Endodermal cell (in vitro differentiated cells): Measurements from ENCODE around the gene RNF224. TPM values are rescaled to one million over a fixed set of nuclear protein-coding genes. Genes with fewer than 3 reads are reported as not detected.
A peak's percentile ranks its signal among the peaks of the same experiment; 100 is the strongest.

ENCODE experiments used
- DNase-seq: peaks from one replicate; pipeline ENCODE4 v3.0.0-alpha.2; 2017
- H3K27ac ChIP-seq: 2 replicates; pipeline ENCODE4 v1.5.1; 2013; ENCODE audit warnings: mild to moderate bottlenecking, low read depth, low read length, moderate library complexity
- H3K27me3 ChIP-seq: 2 replicates; pipeline ENCODE4 v1.6.1; 2013; ENCODE audit warnings: mild to moderate bottlenecking, low read length, moderate library complexity; ENCODE audit not compliant: insufficient read depth, control insufficient read depth, poor library complexity, severe bottlenecking
- H3K36me3 ChIP-seq: 2 replicates; pipeline ENCODE4 v1.7.0; 2013; ENCODE audit warnings: mild to moderate bottlenecking, low read length, moderate library complexity; ENCODE audit not compliant: control insufficient read depth, insufficient read depth
- H3K4me1 ChIP-seq: one replicate; pipeline ENCODE4 v1.7.0; 2013; ENCODE audit warnings: low read length; ENCODE audit not compliant: control insufficient read depth, insufficient read depth
- H3K4me3 ChIP-seq: 2 replicates; pipeline ENCODE4 v1.5.1; 2013; ENCODE audit warnings: mild to moderate bottlenecking, low read length, moderate library complexity
- H3K9ac ChIP-seq: 2 replicates; pipeline ENCODE4 v1.6.1; 2013; ENCODE audit warnings: mild to moderate bottlenecking, low read length, moderate library complexity; ENCODE audit not compliant: poor library complexity, severe bottlenecking; ENCODE audit errors: extremely low read depth
- H3K9me3 ChIP-seq: 2 replicates; pipeline ENCODE4 v1.6.1; 2013; ENCODE audit warnings: mild to moderate bottlenecking, low read length, moderate library complexity; ENCODE audit not compliant: control insufficient read depth
- H3K27ac Mint-ChIP-seq: 2 replicates; pipeline ENCODE4 v1.8.0; 2020; ENCODE audit warnings: mixed read lengths
- H3K27me3 Mint-ChIP-seq: 2 replicates; pipeline ENCODE4 v1.8.0; 2021; ENCODE audit warnings: mild to moderate bottlenecking, mixed read lengths; ENCODE audit not compliant: insufficient read depth
- H3K36me3 Mint-ChIP-seq: 2 replicates; pipeline ENCODE4 v1.8.0; 2020; ENCODE audit warnings: low read depth, mixed read lengths
- H3K4me1 Mint-ChIP-seq: 2 replicates; pipeline ENCODE4 v1.8.0; 2020; ENCODE audit warnings: mixed read lengths
- H3K4me3 Mint-ChIP-seq: 2 replicates; pipeline ENCODE4 v1.8.0; 2020; ENCODE audit warnings: mild to moderate bottlenecking, moderate library complexity, mixed read lengths
- H3K9me3 Mint-ChIP-seq: 2 replicates; pipeline ENCODE4 v1.8.0; 2020; ENCODE audit warnings: mild to moderate bottlenecking, mixed read lengths
- CTCF ChIP-seq: fragments of 200-600 bp; sonication (generic); conservative IDR thresholded peaks from 2 replicates; pipeline ENCODE4 v1.5.0; 2021; ENCODE audit warnings: antibody characterized with exemption, mild to moderate bottlenecking
- WGBS, 2 experiments: methylation state at CpG; one replicate each; pipeline versions ENCODE4 v1.1.5 to v1.1.7; 2013; ENCODE audit warnings: missing lambda C conversion rate in 2 of 2, mixed read lengths in 1 of 2; ENCODE audit not compliant: insufficient coverage in 1 of 2, insufficient read length in 1 of 2; 5-methylcytosine and 5-hydroxymethylcytosine counted together
- total RNA-seq, 2 donors: library from RNA; stranded (reverse); fragmentation: NEBNext Ultra II Directional in 1 of 2; extraction: Animal tissue kit (Norgen Biotek cat#: 25700) in 1 of 2; gene quantifications; 2 replicates in 1 of 2; 3 replicates in 1 of 2; pipeline ENCODE4 v1.2.1, GENCODE V29; 2021

RNF224 gene
- total RNA-seq, 2 donors from 2014 or later = 0.24 to 0.38 TPM

- no peak for TF ChIP-seq CTCF
- no peaks in the 10 kb centered on the region for H3K27me3 Mint-ChIP-seq
- H3K4me1 ChIP-seq = peaks cover 20% of the 10 kb centered on the region
- H3K9ac ChIP-seq = no peak overlapping the region
- H3K36me3 ChIP-seq = peaks cover 5% of the 10 kb centered on the region
- WGBS, 2 experiments = 89 to 91% methylated on average over 24 to 40 of the region's 40 CpGs
- no peak for DNase-seq
- no peak overlapping the region for H3K4me3 Mint-ChIP-seq
- H3K27me3 ChIP-seq = no peaks in the 10 kb centered on the region
- no peaks in the 10 kb centered on the region for H3K9me3 Mint-ChIP-seq
- no peak overlapping the region for H3K4me3 ChIP-seq
- H3K27ac ChIP-seq = no peak overlapping the region
- H3K36me3 Mint-ChIP-seq = no peaks in the 10 kb centered on the region
- no peaks in the 10 kb centered on the region for H3K9me3 ChIP-seq
- H3K27ac Mint-ChIP-seq = no peak overlapping the region
- H3K4me1 Mint-ChIP-seq = peaks cover 16% of the 10 kb centered on the region
These were observed 6.9 kb downstream of the RNF224 start for GRCh38 chr9:137234055-137234697.

- Histone ChIP-seq H3K4me3 (no peak overlapping the region), H3K4me1 (peaks cover 20% of the 10 kb centered on the region), H3K36me3 (peaks cover 5% of the 10 kb centered on the region), H3K9me3 (no peaks in the 10 kb centered on the region), H3K27ac (no peak overlapping the region), H3K9ac (no peak overlapping the region), H3K27me3 (no peaks in the 10 kb centered on the region)
- H3K27ac Mint-ChIP-seq = no peak overlapping the region
- WGBS, 2 experiments = 85 to 92% methylated on average over 13 to 17 of the region's 18 CpGs
- H3K36me3 Mint-ChIP-seq = no peaks in the 10 kb centered on the region
- no peaks in the 10 kb centered on the region for H3K9me3 Mint-ChIP-seq
- DNase-seq = no peak
- H3K4me1 Mint-ChIP-seq = peaks cover 16% of the 10 kb centered on the region
- H3K4me3 Mint-ChIP-seq = no peak overlapping the region
- TF ChIP-seq CTCF = no peak
- no peaks in the 10 kb centered on the region for H3K27me3 Mint-ChIP-seq
These were observed 7.6 kb downstream of the RNF224 start for GRCh38 chr9:137234758-137235423.

DNA sequence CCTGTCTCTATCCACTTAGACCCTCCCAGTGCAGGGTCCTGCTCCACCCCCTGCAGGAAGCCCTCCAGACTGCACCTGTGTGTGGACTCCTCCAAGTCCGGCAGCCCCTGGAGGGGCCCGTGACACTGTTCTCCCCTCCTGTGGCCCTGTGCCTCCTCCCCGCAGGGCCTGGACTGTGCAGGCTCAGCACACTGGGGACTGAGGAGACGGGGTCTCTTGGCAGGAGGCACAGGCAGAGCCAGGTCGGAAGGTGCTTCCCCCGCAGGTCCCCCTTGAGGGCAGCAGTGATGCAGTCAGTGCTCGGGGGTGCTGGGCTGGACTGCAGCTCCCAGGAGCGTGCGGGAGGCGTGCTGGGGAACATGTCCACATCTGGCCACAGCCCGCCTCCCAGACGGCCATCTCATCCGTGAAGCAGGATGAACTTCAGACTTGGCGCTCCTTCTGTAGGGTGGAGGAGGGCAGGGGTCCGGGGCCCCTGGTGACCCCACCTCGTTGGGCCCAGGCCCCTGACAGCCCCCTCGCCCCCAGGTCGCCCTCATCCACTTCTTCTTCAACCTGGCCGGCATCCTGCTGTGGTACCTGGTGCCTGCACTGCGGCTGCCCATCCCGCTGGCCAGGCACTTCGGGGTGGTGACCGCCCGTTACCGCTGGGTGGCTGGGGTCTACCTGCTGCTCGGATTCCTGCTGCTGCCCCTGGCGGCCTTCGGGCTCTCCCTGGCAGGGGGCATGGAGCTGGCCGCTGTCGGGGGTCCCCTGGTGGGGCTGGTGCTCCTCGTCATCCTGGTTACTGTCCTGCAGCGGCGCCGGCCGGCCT, 8.3 kb downstream of the RNF224 start:
- H3K27ac ChIP-seq = no peak overlapping the region
- no peaks in the 10 kb centered on the region for H3K27me3 ChIP-seq
- WGBS, 2 experiments = 88 to 91% methylated on average over 13 to 35 of the region's 35 CpGs
- Mint-ChIP-seq H3K27me3 (no peaks in the 10 kb centered on the region), H3K9me3 (no peaks in the 10 kb centered on the region), H3K36me3 (no peaks in the 10 kb centered on the region), H3K4me1 (peaks cover 16% of the 10 kb centered on the region), H3K4me3 (no peak overlapping the region), H3K27ac (no peak overlapping the region)
- H3K4me1 ChIP-seq = peaks cover 20% of the 10 kb centered on the region
- peak; percentile 75 for DNase-seq
- H3K36me3 ChIP-seq = peaks cover 5% of the 10 kb centered on the region
- no peaks in the 10 kb centered on the region for H3K9me3 ChIP-seq
- H3K4me3 ChIP-seq = no peak overlapping the region
- H3K9ac ChIP-seq = no peak overlapping the region
- TF ChIP-seq CTCF = peak; percentile 51
